Kidney glomerular epithelial cell (primary cell): ENCODE results near the gene RFX3.

Experiments used
- DNase-seq: peaks from one replicate; lab custom pipeline; 2025; lab: John Stamatoyannopoulos, UW

Gene RFX3

GRCh38 chr9:3477236-3477834 is 48.5 kb downstream of the RFX3 start:
- no peak for DNase-seq

GRCh38 chr9:3475300-3476020 is 50.3 kb downstream of the RFX3 start:
- DNase-seq, result no peak

- no peak for DNase-seq
Measured at GRCh38 chr9:3474821-3475220, 51.0 kb downstream of the RFX3 start.

GRCh38 chr9:3473405-3473804 is 52.4 kb downstream of the RFX3 start:
- DNase-seq, result no peak

- no peak for DNase-seq
Measured at GRCh38 chr9:3471883-3472282, 53.9 kb downstream of the RFX3 start.

- DNase-seq, result no peak
Measured at GRCh38 chr9:3468421-3469205, 57.2 kb downstream of the RFX3 start.

GRCh38 chr9:3467593-3468219 is 58.1 kb downstream of the RFX3 start:
- DNase-seq, result peak; percentile 76

GRCh38 chr9:3464033-3464638 is 61.7 kb downstream of the RFX3 start:
- DNase-seq, result no peak

GRCh38 chr9:3458806-3459475 is 66.9 kb downstream of the RFX3 start:
- DNase-seq, result no peak

- no peak for DNase-seq
Measured at GRCh38 chr9:3457175-3457574, 68.6 kb downstream of the RFX3 start.

- DNase-seq, result no peak
Measured at GRCh38 chr9:3455717-3456116, 70.1 kb downstream of the RFX3 start.

GRCh38 chr9:3455094-3455493 is 70.7 kb downstream of the RFX3 start:
- no peak for DNase-seq

- DNase-seq, result no peak
Measured at GRCh38 chr9:3451956-3452355, 73.8 kb downstream of the RFX3 start.

GRCh38 chr9:3447788-3448187 is 78.0 kb downstream of the RFX3 start:
- DNase-seq, result no peak

GRCh38 chr9:3447143-3447542 is 78.7 kb downstream of the RFX3 start:
- no peak for DNase-seq

GRCh38 chr9:3446313-3446712 is 79.5 kb downstream of the RFX3 start:
- no peak for DNase-seq

GRCh38 chr9:3444016-3444415 is 81.8 kb downstream of the RFX3 start:
- DNase-seq, result no peak

GRCh38 chr9:3441197-3441816 is 84.5 kb downstream of the RFX3 start:
- DNase-seq, result peak; percentile 15

- no peak for DNase-seq
Measured at GRCh38 chr9:3436629-3437420, 89.0 kb downstream of the RFX3 start.

- no peak for DNase-seq
Measured at GRCh38 chr9:3435732-3436131, 90.1 kb downstream of the RFX3 start.
